ENCODE results near the gene OR8J1. TPM values are rescaled to one million over a fixed set of nuclear protein-coding genes. Genes with fewer than 3 reads are reported as not detected.
"Not testable (repeated sequence)": the region's sequence is repeated elsewhere in the genome, so short reads cannot be mapped to it uniquely, and the experiment has no call there.

OR8J1 gene
- total RNA-seq, 4 donors from 2014 or later = not detected

DNA sequence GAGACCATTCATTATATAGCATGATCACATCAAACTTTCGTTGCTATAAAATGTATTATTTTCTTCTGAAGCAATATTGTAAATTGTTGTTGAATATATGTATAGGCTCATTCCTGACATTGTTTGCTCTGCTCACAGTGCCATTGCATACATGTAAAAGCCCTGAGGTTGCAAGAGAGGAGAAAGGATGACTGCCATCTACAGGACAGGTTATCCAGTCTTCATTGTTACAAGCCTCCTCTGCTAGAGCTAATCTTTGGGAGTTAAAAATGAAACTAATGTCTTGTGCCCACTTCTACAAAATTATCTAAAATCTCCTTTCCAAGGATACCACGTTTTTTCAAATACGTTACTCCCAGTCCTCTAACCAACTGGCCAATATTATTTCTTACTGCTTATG, 42.0 kb downstream of the OR8J1 start:
- TF ChIP-seq, protein P1, sequence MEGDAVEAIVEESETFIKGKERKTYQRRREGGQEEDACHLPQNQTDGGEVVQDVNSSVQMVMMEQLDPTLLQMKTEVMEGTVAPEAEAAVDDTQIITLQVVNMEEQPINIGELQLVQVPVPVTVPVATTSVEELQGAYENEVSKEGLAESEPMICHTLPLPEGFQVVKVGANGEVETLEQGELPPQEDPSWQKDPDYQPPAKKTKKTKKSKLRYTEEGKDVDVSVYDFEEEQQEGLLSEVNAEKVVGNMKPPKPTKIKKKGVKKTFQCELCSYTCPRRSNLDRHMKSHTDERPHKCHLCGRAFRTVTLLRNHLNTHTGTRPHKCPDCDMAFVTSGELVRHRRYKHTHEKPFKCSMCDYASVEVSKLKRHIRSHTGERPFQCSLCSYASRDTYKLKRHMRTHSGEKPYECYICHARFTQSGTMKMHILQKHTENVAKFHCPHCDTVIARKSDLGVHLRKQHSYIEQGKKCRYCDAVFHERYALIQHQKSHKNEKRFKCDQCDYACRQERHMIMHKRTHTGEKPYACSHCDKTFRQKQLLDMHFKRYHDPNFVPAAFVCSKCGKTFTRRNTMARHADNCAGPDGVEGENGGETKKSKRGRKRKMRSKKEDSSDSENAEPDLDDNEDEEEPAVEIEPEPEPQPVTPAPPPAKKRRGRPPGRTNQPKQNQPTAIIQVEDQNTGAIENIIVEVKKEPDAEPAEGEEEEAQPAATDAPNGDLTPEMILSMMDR (IDR thresholded peaks at IDR 0.05) = no peak
- TF ChIP-seq EP300 (IDR thresholded peaks at IDR 0.05) (no peak), POLR2AphosphoS5 (IDR thresholded peaks at IDR 0.05) (no peak), POLR2A (IDR thresholded peaks at IDR 0.05) (no peak)
- 46 to 49% methylated on average over 3 of the region's 3 CpGs for WGBS, 2 donors (ENCODE audit: low coverage in 1 of 2)

DNA sequence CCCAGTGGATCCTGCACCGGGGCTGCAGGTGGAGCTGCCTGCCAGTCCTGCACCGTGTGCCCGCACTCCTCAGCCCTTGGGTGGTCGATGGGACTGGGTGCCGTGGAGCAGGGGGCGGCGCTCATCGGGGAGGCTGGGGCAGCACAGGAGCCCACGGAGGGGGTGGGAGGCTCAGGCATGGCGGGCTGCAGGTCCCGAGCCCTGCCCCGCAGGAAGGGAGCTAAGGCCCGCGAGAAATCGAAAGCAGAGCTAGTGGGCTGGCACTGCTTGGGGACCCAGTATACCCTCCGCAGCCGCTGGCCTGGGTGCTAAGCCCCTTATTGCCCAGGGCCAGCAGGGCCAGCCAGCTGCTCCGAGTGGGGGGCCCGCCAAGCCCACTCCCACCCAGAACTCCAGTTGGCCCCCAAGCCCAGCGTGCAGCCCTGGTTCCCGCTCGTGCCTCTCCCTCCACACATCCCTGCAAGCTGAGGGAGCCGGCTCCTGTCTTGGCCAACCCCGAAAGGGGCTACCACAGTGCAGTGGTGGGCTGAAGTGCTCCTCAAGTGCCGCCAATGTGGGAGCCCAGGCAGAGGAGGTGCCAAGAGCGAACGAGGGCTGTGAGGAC, 47.9 kb downstream of the OR8J1 start:
- not testable (repeated sequence) for ATAC-seq, H3K36me3 ChIP-seq, H3K27ac ChIP-seq, H3K9me3 ChIP-seq, H3K4me1 ChIP-seq, H3K27me3 ChIP-seq, H3K4me3 ChIP-seq
- WGBS, 2 donors (ENCODE audit: low coverage in 1 of 2) = no CpG with 5 or more reads among the region's 27 CpGs

More for the DNA sequence above, 42.0 kb downstream of the OR8J1 start:
- Histone ChIP-seq H3K9me3 (no peaks in the 10 kb centered on the region), H3K36me3 (no peaks in the 10 kb centered on the region), H3K4me3 (no peak overlapping the region), H3K27me3 (no peaks in the 10 kb centered on the region), H3K4me1 (no peaks in the 10 kb centered on the region), H3K27ac (no peak overlapping the region)
- ATAC-seq = no peak

DNA sequence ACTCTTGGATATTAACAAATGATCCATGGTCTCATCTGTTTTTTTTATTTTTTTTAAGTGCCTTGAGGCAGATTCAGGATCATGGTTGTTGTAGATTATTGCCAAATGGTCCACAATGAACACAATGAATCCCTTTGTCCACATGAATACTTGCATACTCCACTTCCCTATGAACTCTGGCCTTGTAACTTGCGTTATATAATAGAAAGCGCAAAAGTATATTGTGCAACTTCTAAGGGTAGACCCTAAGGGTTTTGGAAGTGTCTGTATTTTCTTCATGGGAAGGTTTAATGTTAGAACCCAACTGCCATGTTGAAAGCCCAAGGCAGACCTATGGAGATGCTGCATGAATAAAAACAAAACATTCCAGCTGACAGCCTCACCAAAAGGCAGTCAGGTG, 50.3 kb downstream of the OR8J1 start:
- TF ChIP-seq POLR2A (IDR thresholded peaks at IDR 0.05) (no peak), POLR2AphosphoS5 (IDR thresholded peaks at IDR 0.05) (no peak), EP300 (IDR thresholded peaks at IDR 0.05) (no peak)
- TF ChIP-seq, protein P1 (IDR thresholded peaks at IDR 0.05) = no peak
- Histone ChIP-seq H3K27ac (no peak overlapping the region), H3K27me3 (no peaks in the 10 kb centered on the region), H3K9me3 (no peaks in the 10 kb centered on the region), H3K4me3 (no peak overlapping the region), H3K4me1 (no peaks in the 10 kb centered on the region), H3K36me3 (no peaks in the 10 kb centered on the region)
- no peak for ATAC-seq
- 80 to 92% methylated on average over 1 to 2 of the region's 2 CpGs for WGBS, 2 donors (ENCODE audit: low coverage in 1 of 2)

DNA sequence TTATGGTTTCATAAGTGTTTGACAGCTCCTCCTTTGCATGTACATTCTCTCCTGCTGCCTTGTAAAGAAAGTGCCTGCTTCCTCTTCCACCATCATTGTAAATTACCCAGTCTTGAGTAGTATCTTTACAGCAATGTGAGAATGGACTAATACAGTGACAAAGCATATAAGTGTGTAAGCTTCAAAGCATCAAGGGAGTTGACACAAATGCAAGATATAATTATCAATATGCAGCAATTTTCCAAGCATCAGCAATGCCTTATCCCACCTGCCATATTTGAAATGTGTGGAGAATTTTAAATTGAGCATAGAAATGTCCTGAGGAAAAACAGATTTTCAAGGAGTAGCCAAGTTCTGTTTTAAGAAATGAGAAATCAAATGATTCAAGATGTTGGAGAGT, 56.7 kb downstream of the OR8J1 start:
- Histone ChIP-seq H3K36me3 (no peaks in the 10 kb centered on the region), H3K27me3 (no peaks in the 10 kb centered on the region), H3K4me3 (no peak overlapping the region), H3K27ac (no peak overlapping the region), H3K4me1 (no peaks in the 10 kb centered on the region), H3K9me3 (no peaks in the 10 kb centered on the region)
- ATAC-seq = no peak
- TF ChIP-seq, protein P1 (IDR thresholded peaks at IDR 0.05) = no peak
- no peak for TF ChIP-seq POLR2AphosphoS5 (IDR thresholded peaks at IDR 0.05)
- TF ChIP-seq EP300 (IDR thresholded peaks at IDR 0.05) = no peak
- TF ChIP-seq POLR2A (IDR thresholded peaks at IDR 0.05) = no peak

Other genes with a start within 250 kb of the OR8J1 start
- not detected for gene OR8H3, start 231.9 kb upstream of the OR8J1 start, total RNA-seq
- under 1 TPM in 1 of 4 donors, not detected in 3; 0.12 TPM for gene OR8J3, start 214.1 kb upstream of the OR8J1 start, total RNA-seq
- gene OR8K5, start 194.0 kb upstream of the OR8J1 start, total RNA-seq = not detected
- gene OR5J2, start 177.7 kb upstream of the OR8J1 start, total RNA-seq = not detected
- under 1 TPM in 1 of 4 donors, not detected in 3; 0.35 TPM for gene OR5T2, start 120.0 kb upstream of the OR8J1 start, total RNA-seq
- gene OR5T3, start 102.0 kb upstream of the OR8J1 start, total RNA-seq = not detected
- gene OR5T1, start 80.1 kb upstream of the OR8J1 start, total RNA-seq = not detected
- not detected for gene OR8H1, start 62.0 kb upstream of the OR8J1 start, total RNA-seq
- gene OR8K3, start 39.1 kb upstream of the OR8J1 start, total RNA-seq = not detected
- not detected for gene OR8K1, start 8.3 kb upstream of the OR8J1 start, total RNA-seq
- gene OR8U1, start 21.3 kb downstream of the OR8J1 start, total RNA-seq = not detected
- gene OR5AL1, start 58.4 kb downstream of the OR8J1 start, total RNA-seq = not detected
- gene OR5M3, start 119.1 kb downstream of the OR8J1 start, total RNA-seq = not detected
- not detected for gene OR5M8, start 137.1 kb downstream of the OR8J1 start, total RNA-seq
- gene OR5M11, start 189.0 kb downstream of the OR8J1 start, total RNA-seq = not detected
- gene OR5M10, start 223.4 kb downstream of the OR8J1 start, total RNA-seq = not detected